OCI-LY7 (cell line): Measurements from ENCODE around the gene RNF130.

Experiments used
- CTCF ChIP-seq: fragments of 200-600 bp; sonication (generic); conservative IDR thresholded peaks from 2 replicates; pipeline ENCODE4 v1.5.1; 2014; ENCODE audit warnings: mild to moderate bottlenecking, antibody characterized with exemption, low read length, moderate library complexity, mixed read lengths
- EZH2phosphoT487 ChIP-seq: fragments of 200-600 bp; sonication (generic); IDR thresholded peaks from 2 replicates; pipeline ENCODE4 v1.6.1; 2018; ENCODE audit warnings: low read depth, borderline replicate concordance, mild to moderate bottlenecking, mixed run types, antibody characterized with exemption, low read length, moderate library complexity, mixed read lengths

- TF ChIP-seq CTCF (no peak), EZH2phosphoT487 (no peak)
Measured at GRCh38 chr5:179974246-179974945, 97.2 kb downstream of the RNF130 start.
